Tibial nerve (tissue), 3 donors: ENCODE data around the gene ANXA2R.

ENCODE experiments used
- CTCF ChIP-seq, 5 experiments: fragments of 200-600 bp in 3 of 5; fragments of 450-650 bp in 2 of 5; sonication (generic) in 3 of 5; IDR thresholded peaks; one replicate each; pipeline ENCODE4 v1.5.1; 2016 to 2019; ENCODE audit warnings: antibody characterized with exemption in 5 of 5, mild to moderate bottlenecking in 3 of 5, moderate library complexity in 2 of 5
- POLR2A ChIP-seq, 2 donors: fragments of 450-650 bp; IDR thresholded peaks; one replicate each; pipeline ENCODE4 v1.6.1; 2017; ENCODE audit warnings: antibody characterized with exemption in 2 of 2, mild to moderate bottlenecking in 2 of 2, moderate library complexity in 2 of 2

DNA sequence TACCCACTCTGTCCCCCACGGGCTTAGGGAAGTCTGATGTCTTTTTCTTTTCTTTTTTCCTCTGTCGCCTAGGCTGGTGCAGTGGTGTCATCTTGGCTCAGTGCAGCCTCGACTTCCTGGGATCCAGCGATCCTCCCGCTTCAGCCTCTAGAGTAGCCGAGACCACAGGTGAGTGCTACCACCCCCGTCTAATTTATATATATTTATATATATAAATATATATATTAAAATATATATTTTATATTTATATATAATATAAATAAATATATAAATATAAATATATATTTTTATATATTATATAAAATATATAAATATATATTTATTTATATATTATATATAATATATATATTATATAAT, 3.3 kb upstream of the ANXA2R start:
- TF ChIP-seq CTCF (IDR thresholded peaks at IDR 0.05) (no peak), POLR2A (IDR thresholded peaks at IDR 0.05) (no peak)
